RPMI8226 (cell line): ENCODE results near the gene SLC22A1.
"Not testable (repeated sequence)": the region's sequence is repeated elsewhere in the genome, so short reads cannot be mapped to it uniquely, and the experiment has no call there.

Source experiments
- DNase-seq: peaks from one replicate; pipeline ENCODE4 v3.0.0-alpha.2; 2015

Gene SLC22A1

GRCh38 chr6:160095146-160095845 is 26.3 kb upstream of the SLC22A1 start:
- no peak for DNase-seq

GRCh38 chr6:160101277-160102205 is 20.1 kb upstream of the SLC22A1 start:
- no peak for DNase-seq

GRCh38 chr6:160102399-160102798 is 19.2 kb upstream of the SLC22A1 start:
- no peak for DNase-seq

GRCh38 chr6:160102956-160103824 is 18.4 kb upstream of the SLC22A1 start:
- DNase-seq: no peak

GRCh38 chr6:160103825-160104100 is 17.9 kb upstream of the SLC22A1 start:
- no peak for DNase-seq

- DNase-seq: no peak
These were observed 16.6 kb upstream of the SLC22A1 start for GRCh38 chr6:160104821-160105517.

GRCh38 chr6:160106010-160106409 is 15.6 kb upstream of the SLC22A1 start:
- no peak for DNase-seq

- no peak for DNase-seq
These were observed 14.9 kb upstream of the SLC22A1 start for GRCh38 chr6:160106701-160107100.

- DNase-seq: no peak
These were observed 13.5 kb upstream of the SLC22A1 start for GRCh38 chr6:160108077-160108476.

- DNase-seq: no peak
These were observed 11.0 kb upstream of the SLC22A1 start for GRCh38 chr6:160110586-160111123.

- DNase-seq: no peak
These were observed 9.8 kb upstream of the SLC22A1 start for GRCh38 chr6:160111806-160112205.

- DNase-seq: no peak
These were observed 8.9 kb upstream of the SLC22A1 start for GRCh38 chr6:160112628-160113299.

GRCh38 chr6:160114536-160114935 is 7.1 kb upstream of the SLC22A1 start:
- not testable (repeated sequence) for DNase-seq

- DNase-seq: no peak
These were observed 6.2 kb upstream of the SLC22A1 start for GRCh38 chr6:160115421-160115820.

- no peak for DNase-seq
These were observed 5.2 kb upstream of the SLC22A1 start for GRCh38 chr6:160116411-160116810.

GRCh38 chr6:160117137-160117536 is 4.5 kb upstream of the SLC22A1 start:
- no peak for DNase-seq

GRCh38 chr6:160118620-160119229 is 2.9 kb upstream of the SLC22A1 start:
- DNase-seq: no peak

GRCh38 chr6:160120087-160120486 is 1.5 kb upstream of the SLC22A1 start:
- DNase-seq: no peak

GRCh38 chr6:160121981-160122380 is 366 bp downstream of the SLC22A1 start:
- DNase-seq: no peak

- DNase-seq: no peak
These were observed 1.1 kb downstream of the SLC22A1 start for GRCh38 chr6:160122744-160123143.

GRCh38 chr6:160124007-160124406 is 2.4 kb downstream of the SLC22A1 start:
- DNase-seq: no peak
